Esophagus (tissue), 2 donors: ENCODE results near the gene TSHZ2. TPM values are rescaled to one million over a fixed set of nuclear protein-coding genes. Genes with fewer than 3 reads are reported as not detected.

Source experiments
- H3K27ac ChIP-seq, 2 donors: one replicate each; pipeline ENCODE4 v1.5.1; 2013; ENCODE audit warnings: low read depth in 2 of 2, mild to moderate bottlenecking in 2 of 2, inconsistent platforms in 1 of 2, low read length in 1 of 2, moderate library complexity in 1 of 2
- H3K27me3 ChIP-seq, 2 donors: one replicate each; pipeline ENCODE4 v1.6.1; 2013; ENCODE audit warnings: low read length in 2 of 2, control low read depth in 1 of 2, mild to moderate bottlenecking in 1 of 2; ENCODE audit not compliant: insufficient read depth in 2 of 2, control insufficient read depth in 1 of 2
- H3K36me3 ChIP-seq, 2 donors: one replicate each; pipeline ENCODE4 v1.6.1; 2013; ENCODE audit warnings: low read length in 1 of 2; ENCODE audit not compliant: control insufficient read depth in 2 of 2, insufficient read depth in 2 of 2
- H3K4me1 ChIP-seq, 2 donors: one replicate each; pipeline ENCODE4 v1.6.1; 2013; ENCODE audit warnings: low read length in 1 of 2; ENCODE audit not compliant: control insufficient read depth in 2 of 2, insufficient read depth in 2 of 2
- H3K4me3 ChIP-seq, 2 donors: one replicate each; pipeline ENCODE4 v1.5.1; 2013; ENCODE audit warnings: low read length in 2 of 2, mild to moderate bottlenecking in 2 of 2, low read depth in 1 of 2, moderate library complexity in 1 of 2
- H3K9me3 ChIP-seq, 2 donors: one replicate each; pipeline ENCODE4 v1.6.1; 2013; ENCODE audit warnings: mild to moderate bottlenecking in 2 of 2, low read depth in 1 of 2, low read length in 1 of 2, moderate library complexity in 1 of 2; ENCODE audit not compliant: control insufficient read depth in 2 of 2, insufficient read depth in 1 of 2
- WGBS, 2 donors: extraction: QIAGEN DNeasy Blood & Tissue Kit; methylation state at CpG; one replicate each; pipeline ENCODE4 v1.1.7; 2013; 5-methylcytosine and 5-hydroxymethylcytosine counted together
- polyA plus RNA-seq, 2 donors: library from polyadenylated mRNA; stranded (reverse); fragments of 200-250 nt; gene quantifications; one replicate each; pipeline ENCODE4 v1.2.3, GENCODE V29; 2013
- donor health status: healthy with polysubstance abuse.
- donor health status: Bipolar disorder and iron deficiency.

TSHZ2 gene
- polyA plus RNA-seq, 2 donors, result 4.6 to 11.7 TPM

GRCh38 chr20:53342429-53342828 is 370.3 kb downstream of the TSHZ2 start:
- 88 to 89% methylated on average over 6 of the region's 6 CpGs for WGBS, 2 donors
- Histone ChIP-seq H3K9me3 (no peaks in the 10 kb centered on the region), H3K27me3 (no peaks in the 10 kb centered on the region), H3K36me3 (peaks cover 0 to 3% of the 10 kb centered on the region in 2 donors), H3K27ac (no peak overlapping the region), H3K4me1 (no peaks in the 10 kb centered on the region), H3K4me3 (no peak overlapping the region)

GRCh38 chr20:53343448-53343847 is 371.3 kb downstream of the TSHZ2 start:
- H3K4me3 ChIP-seq, result no peak overlapping the region
- peaks cover 0 to 3% of the 10 kb centered on the region in 2 donors for H3K36me3 ChIP-seq
- H3K4me1 ChIP-seq, result no peaks in the 10 kb centered on the region
- H3K27ac ChIP-seq, result no peak overlapping the region
- 52 to 60% methylated on average over 6 of the region's 6 CpGs for WGBS, 2 donors
- no peaks in the 10 kb centered on the region for H3K27me3 ChIP-seq
- no peaks in the 10 kb centered on the region for H3K9me3 ChIP-seq

- Histone ChIP-seq H3K27ac (no peak overlapping the region), H3K9me3 (no peaks in the 10 kb centered on the region), H3K27me3 (no peaks in the 10 kb centered on the region), H3K4me1 (no peaks in the 10 kb centered on the region), H3K4me3 (no peak overlapping the region), H3K36me3 (no peaks in the 10 kb centered on the region)
- 58 to 62% methylated on average over 1 of the region's 1 CpG for WGBS, 2 donors
Measured at GRCh38 chr20:53344891-53345290, 372.7 kb downstream of the TSHZ2 start.

GRCh38 chr20:53345536-53346334 is 373.6 kb downstream of the TSHZ2 start:
- H3K36me3 ChIP-seq, result no peaks in the 10 kb centered on the region
- WGBS, 2 donors, result 90 to 91% methylated on average over 18 of the region's 18 CpGs
- H3K27ac ChIP-seq, result no peak overlapping the region
- no peak overlapping the region for H3K4me3 ChIP-seq
- no peaks in the 10 kb centered on the region for H3K9me3 ChIP-seq
- H3K4me1 ChIP-seq, result no peaks in the 10 kb centered on the region
- no peaks in the 10 kb centered on the region for H3K27me3 ChIP-seq

GRCh38 chr20:53346335-53346648 is 374.1 kb downstream of the TSHZ2 start:
- 66 to 78% methylated on average over 11 of the region's 11 CpGs for WGBS, 2 donors
- Histone ChIP-seq H3K36me3 (no peaks in the 10 kb centered on the region), H3K27ac (no peak overlapping the region), H3K9me3 (no peaks in the 10 kb centered on the region), H3K4me3 (no peak overlapping the region), H3K27me3 (no peaks in the 10 kb centered on the region), H3K4me1 (no peaks in the 10 kb centered on the region)

GRCh38 chr20:53349730-53350129 is 377.6 kb downstream of the TSHZ2 start:
- Histone ChIP-seq H3K4me1 (no peaks in the 10 kb centered on the region), H3K36me3 (no peaks in the 10 kb centered on the region), H3K4me3 (no peak overlapping the region), H3K27ac (no peak overlapping the region), H3K9me3 (no peaks in the 10 kb centered on the region), H3K27me3 (no peaks in the 10 kb centered on the region)
- WGBS, 2 donors, result 84 to 85% methylated on average over 2 of the region's 2 CpGs

- Histone ChIP-seq H3K4me3 (no peak overlapping the region), H3K27ac (no peak overlapping the region), H3K4me1 (no peaks in the 10 kb centered on the region), H3K27me3 (no peaks in the 10 kb centered on the region), H3K36me3 (no peaks in the 10 kb centered on the region), H3K9me3 (peaks cover 0 to 3% of the 10 kb centered on the region in 2 donors)
- WGBS, 2 donors, result 81 to 83% methylated on average over 6 of the region's 6 CpGs
Measured at GRCh38 chr20:53352727-53353440, 380.7 kb downstream of the TSHZ2 start.

- no peak overlapping the region for H3K4me3 ChIP-seq
- H3K27me3 ChIP-seq, result no peaks in the 10 kb centered on the region
- no peaks in the 10 kb centered on the region for H3K36me3 ChIP-seq
- H3K4me1 ChIP-seq, result no peaks in the 10 kb centered on the region
- H3K27ac ChIP-seq, result no peak overlapping the region
- WGBS, 2 donors, result 84 to 85% methylated on average over 1 of the region's 1 CpG
- peaks cover 0 to 3% of the 10 kb centered on the region in 2 donors for H3K9me3 ChIP-seq
Measured at GRCh38 chr20:53354314-53354713, 382.2 kb downstream of the TSHZ2 start.

- 80 to 90% methylated on average over 2 of the region's 2 CpGs for WGBS, 2 donors
- H3K9me3 ChIP-seq, result peaks cover 0 to 3% of the 10 kb centered on the region in 2 donors
- no peaks in the 10 kb centered on the region for H3K4me1 ChIP-seq
- H3K27ac ChIP-seq, result no peak overlapping the region
- H3K27me3 ChIP-seq, result no peaks in the 10 kb centered on the region
- no peaks in the 10 kb centered on the region for H3K36me3 ChIP-seq
- H3K4me3 ChIP-seq, result no peak overlapping the region
Measured at GRCh38 chr20:53355790-53356189, 383.6 kb downstream of the TSHZ2 start.

GRCh38 chr20:53359425-53359824 is 387.3 kb downstream of the TSHZ2 start:
- 73 to 77% methylated on average over 7 of the region's 7 CpGs for WGBS, 2 donors
- Histone ChIP-seq H3K4me1 (no peaks in the 10 kb centered on the region), H3K4me3 (no peak overlapping the region), H3K27me3 (no peaks in the 10 kb centered on the region), H3K9me3 (peaks cover 2 to 3% of the 10 kb centered on the region in 2 donors), H3K36me3 (no peaks in the 10 kb centered on the region), H3K27ac (no peak overlapping the region)
